ENCODE data around the gene RHBG.

DNA sequence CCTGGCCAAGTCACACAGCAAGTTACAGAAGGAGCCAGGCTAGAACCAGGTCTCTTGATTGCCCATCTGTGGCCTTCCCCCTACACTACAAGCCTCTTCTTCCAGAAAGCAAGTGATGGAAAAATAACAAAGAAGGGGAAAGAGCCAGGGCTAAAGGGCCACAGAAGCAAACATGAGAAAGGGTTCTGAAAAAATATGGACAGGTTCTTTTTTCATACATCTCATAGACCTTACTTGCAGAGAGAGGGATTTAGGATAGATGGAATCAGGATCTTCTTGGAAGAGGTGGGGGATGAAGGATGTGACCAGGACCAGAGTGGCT, 3.2 kb downstream of the RHBG start:
- TF ChIP-seq CTCF (conservative IDR thresholded peaks at IDR 0.05; ENCODE audit: low read depth in 2 of 2) (no peak), EZH2 (IDR thresholded peaks at IDR 0.05; ENCODE audit: low read depth, unreplicated experiment) (no peak)

Measured in GM23338 (cell line).